HUES48 (cell line): Measurements from ENCODE around the gene HEATR5B.
"Not testable (repeated sequence)": the region's sequence is repeated elsewhere in the genome, so short reads cannot be mapped to it uniquely, and the experiment has no call there.

ENCODE experiments used
- H3K27ac ChIP-seq: one replicate; pipeline ENCODE4 v1.7.0; 2013; ENCODE audit warnings: low read depth, low read length, inconsistent platforms
- H3K27me3 ChIP-seq: 2 replicates; pipeline ENCODE4 v1.6.1; 2013; ENCODE audit warnings: mild to moderate bottlenecking, low read length; ENCODE audit not compliant: control insufficient read depth, insufficient read depth
- H3K36me3 ChIP-seq: 2 replicates; pipeline ENCODE4 v1.6.1; 2013; ENCODE audit warnings: low read length; ENCODE audit not compliant: control insufficient read depth, insufficient read depth
- H3K4me1 ChIP-seq: 2 replicates; pipeline ENCODE4 v1.6.1; 2013; ENCODE audit warnings: mild to moderate bottlenecking, low read length; ENCODE audit not compliant: control insufficient read depth, insufficient read depth
- H3K4me3 ChIP-seq: 2 replicates; pipeline ENCODE4 v1.5.1; 2013; ENCODE audit warnings: mild to moderate bottlenecking, low read depth, low read length
- H3K9ac ChIP-seq: 2 replicates; pipeline ENCODE4 v1.6.1; 2013; ENCODE audit warnings: mild to moderate bottlenecking, low read depth, low read length, moderate library complexity
- H3K9me3 ChIP-seq: 2 replicates; pipeline ENCODE4 v1.6.1; 2013; ENCODE audit warnings: low read length; ENCODE audit not compliant: control insufficient read depth, insufficient read depth

Gene HEATR5B

GRCh38 chr2:36941867-36942266 is 142.3 kb downstream of the HEATR5B start:
- Histone ChIP-seq H3K9ac (no peak overlapping the region), H3K36me3 (no peaks in the 10 kb centered on the region), H3K27me3 (no peaks in the 10 kb centered on the region), H3K4me1 (no peaks in the 10 kb centered on the region), H3K4me3 (no peak overlapping the region), H3K27ac (no peak overlapping the region), H3K9me3 (no peaks in the 10 kb centered on the region)

GRCh38 chr2:36936526-36936925 is 147.6 kb downstream of the HEATR5B start:
- not testable (repeated sequence) for H3K27ac ChIP-seq, H3K9me3 ChIP-seq, H3K9ac ChIP-seq, H3K4me3 ChIP-seq, H3K27me3 ChIP-seq, H3K4me1 ChIP-seq, H3K36me3 ChIP-seq

GRCh38 chr2:36931688-36932087 is 152.5 kb downstream of the HEATR5B start:
- H3K9ac ChIP-seq, H3K4me3 ChIP-seq, H3K9me3 ChIP-seq, H3K4me1 ChIP-seq, H3K27ac ChIP-seq, H3K27me3 ChIP-seq, H3K36me3 ChIP-seq: not testable (repeated sequence)
